HEK293T (cell line): ENCODE data around the gene SLAMF9.

Experiments used
- CTCF ChIA-PET: fragments of 350-600 bp; formaldehyde crosslinking; extraction: SDS; loops from one replicate; lab custom pipeline; 2021; ENCODE audit warnings: antibody characterized with exemption, inconsistent platforms; lab: Yijun Ruan, JAX
- POLR2A ChIA-PET: fragments of 350-600 bp; formaldehyde crosslinking; extraction: SDS; loops from one replicate; lab custom pipeline; 2020; ENCODE audit warnings: antibody characterized with exemption, inconsistent platforms; lab: Yijun Ruan, JAX
- DNase-seq: peaks from one replicate; pipeline ENCODE4 v3.0.0; 2012; ENCODE audit warnings: mixed read lengths; ENCODE audit errors: extremely low spot score
- ARNT ChIP-seq: fragments of 450-650 bp; IDR thresholded peaks from 2 replicates; pipeline ENCODE4 v1.6.1; 2017; ENCODE audit warnings: mild to moderate bottlenecking
- BHLHE40 ChIP-seq: fragments of 450-650 bp; IDR thresholded peaks from 2 replicates; pipeline ENCODE4 v1.6.1; 2016; ENCODE audit warnings: mild to moderate bottlenecking, moderate library complexity, borderline replicate concordance
- CTBP1 ChIP-seq: fragments of 450-650 bp; IDR thresholded peaks from 2 replicates; pipeline ENCODE4 v1.6.1; 2016; ENCODE audit warnings: borderline replicate concordance
- ELF4 ChIP-seq: fragments of 450-650 bp; IDR thresholded peaks from 2 replicates; pipeline ENCODE4 v1.6.1; 2017; ENCODE audit warnings: antibody characterized with exemption
- FOXA1 ChIP-seq: fragments of 450-650 bp; IDR thresholded peaks from 2 replicates; pipeline ENCODE4 v1.6.1; 2016; ENCODE audit warnings: mild to moderate bottlenecking
- FOXK2 ChIP-seq: fragments of 450-650 bp; IDR thresholded peaks from 2 replicates; pipeline ENCODE4 v1.6.1; 2016; ENCODE audit warnings: mild to moderate bottlenecking
- FOXM1 ChIP-seq: fragments of 450-650 bp; IDR thresholded peaks from 2 replicates; pipeline ENCODE4 v1.6.1; 2017; ENCODE audit warnings: mild to moderate bottlenecking, borderline replicate concordance
- HDGF ChIP-seq: fragments of 450-650 bp; IDR thresholded peaks from 2 replicates; pipeline ENCODE4 v1.6.1; 2017; ENCODE audit warnings: antibody characterized with exemption, borderline replicate concordance
- L3MBTL2 ChIP-seq: fragments of 450-650 bp; conservative IDR thresholded peaks from 2 replicates; pipeline ENCODE4 v1.6.1; 2016; ENCODE audit warnings: mild to moderate bottlenecking
- LEF1 ChIP-seq: fragments of 450-650 bp; IDR thresholded peaks from 2 replicates; pipeline ENCODE4 v1.6.1; 2017; ENCODE audit warnings: mild to moderate bottlenecking, borderline replicate concordance
- NFRKB ChIP-seq: fragments of 450-650 bp; IDR thresholded peaks from 2 replicates; pipeline ENCODE4 v1.6.1; 2016; ENCODE audit warnings: mild to moderate bottlenecking, moderate library complexity
- SP1 ChIP-seq: fragments of 450-650 bp; IDR thresholded peaks from 2 replicates; pipeline ENCODE4 v1.6.1; 2017
- SUZ12 ChIP-seq: fragments of 450-650 bp; IDR thresholded peaks from 2 replicates; pipeline ENCODE4 v1.6.1; 2016; ENCODE audit warnings: mild to moderate bottlenecking
- TARDBP ChIP-seq: fragments of 450-650 bp; IDR thresholded peaks from 2 replicates; pipeline ENCODE4 v1.6.1; 2016
- ZNF384 ChIP-seq: fragments of 450-650 bp; IDR thresholded peaks from 2 replicates; pipeline ENCODE4 v1.6.1; 2016
- TF ChIP-seq, protein P1 (sequence below): fragments of 450-650 bp; IDR thresholded peaks from 2 replicates; pipeline ENCODE4 v1.6.1; 2016

Gene SLAMF9

DNA sequence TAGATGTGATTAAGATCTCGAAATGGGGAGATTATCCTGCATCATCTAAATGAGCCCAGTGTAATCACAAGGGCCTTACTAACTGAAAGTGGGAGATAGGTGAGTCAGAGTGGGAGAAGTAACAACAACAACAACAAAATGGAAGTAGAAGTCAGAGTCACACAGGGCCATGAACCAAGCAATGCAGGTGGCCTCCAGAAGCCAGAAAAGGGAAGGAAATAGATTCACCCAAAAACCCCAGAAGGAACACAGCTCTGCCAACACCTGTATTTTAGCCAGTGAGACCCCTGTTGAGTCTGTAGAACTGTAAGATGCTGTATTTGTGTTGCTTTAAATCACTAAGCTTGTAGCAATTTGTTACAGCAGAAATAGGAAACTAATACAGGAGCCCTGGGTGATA, 32.8 kb downstream of the SLAMF9 start:
- TF ChIP-seq NFRKB (no peak), CTBP1 (no peak), ZNF384 (no peak), L3MBTL2 (no peak), FOXA1 (no peak), ARNT (no peak), TARDBP (no peak), ELF4 (no peak), FOXM1 (no peak), LEF1 (no peak), SP1 (no peak), SUZ12 (no peak), HDGF (no peak), FOXK2 (no peak), BHLHE40 (no peak)
- TF ChIP-seq, protein P1, sequence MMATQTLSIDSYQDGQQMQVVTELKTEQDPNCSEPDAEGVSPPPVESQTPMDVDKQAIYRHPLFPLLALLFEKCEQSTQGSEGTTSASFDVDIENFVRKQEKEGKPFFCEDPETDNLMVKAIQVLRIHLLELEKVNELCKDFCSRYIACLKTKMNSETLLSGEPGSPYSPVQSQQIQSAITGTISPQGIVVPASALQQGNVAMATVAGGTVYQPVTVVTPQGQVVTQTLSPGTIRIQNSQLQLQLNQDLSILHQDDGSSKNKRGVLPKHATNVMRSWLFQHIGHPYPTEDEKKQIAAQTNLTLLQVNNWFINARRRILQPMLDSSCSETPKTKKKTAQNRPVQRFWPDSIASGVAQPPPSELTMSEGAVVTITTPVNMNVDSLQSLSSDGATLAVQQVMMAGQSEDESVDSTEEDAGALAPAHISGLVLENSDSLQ: no peak
- DNase-seq: no peak
- ChIA-PET POLR2A (no interaction called here), CTCF (interaction anchor here (0.6 kb wide), 1 partner anchor 85 kb away, joined by 4 read pairs; no protein-coding TSS in a partner anchor)

DNA sequence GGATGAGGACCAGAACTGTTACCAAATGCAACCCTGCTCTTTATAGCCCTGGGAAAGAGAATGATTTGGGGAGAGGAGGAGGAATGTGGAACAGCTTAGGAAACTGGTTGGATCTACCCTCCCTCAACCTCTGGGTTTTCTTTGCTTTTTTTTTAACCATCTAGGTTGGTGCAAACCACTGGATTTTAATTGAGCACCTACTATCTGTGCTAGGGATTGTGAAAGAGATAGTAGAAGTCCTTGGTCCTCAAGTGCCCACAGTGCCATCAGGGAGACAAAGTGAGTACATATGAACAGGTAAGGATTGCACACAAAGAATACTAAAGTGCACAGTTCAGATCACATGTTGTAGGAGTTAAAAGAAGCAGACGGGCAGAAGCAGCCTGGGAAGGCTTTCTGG, 33.4 kb downstream of the SLAMF9 start:
- POLR2A ChIA-PET: no interaction called here
- CTCF ChIA-PET: no interaction called here
- DNase-seq: no peak
- TF ChIP-seq SUZ12 (no peak), ZNF384 (no peak), LEF1 (no peak), HDGF (no peak), SP1 (no peak), FOXA1 (no peak), CTBP1 (no peak), FOXM1 (no peak), BHLHE40 (no peak), FOXK2 (no peak), L3MBTL2 (no peak), ARNT (no peak), ELF4 (no peak), TARDBP (no peak), NFRKB (no peak)
- TF ChIP-seq, protein P1: no peak

DNA sequence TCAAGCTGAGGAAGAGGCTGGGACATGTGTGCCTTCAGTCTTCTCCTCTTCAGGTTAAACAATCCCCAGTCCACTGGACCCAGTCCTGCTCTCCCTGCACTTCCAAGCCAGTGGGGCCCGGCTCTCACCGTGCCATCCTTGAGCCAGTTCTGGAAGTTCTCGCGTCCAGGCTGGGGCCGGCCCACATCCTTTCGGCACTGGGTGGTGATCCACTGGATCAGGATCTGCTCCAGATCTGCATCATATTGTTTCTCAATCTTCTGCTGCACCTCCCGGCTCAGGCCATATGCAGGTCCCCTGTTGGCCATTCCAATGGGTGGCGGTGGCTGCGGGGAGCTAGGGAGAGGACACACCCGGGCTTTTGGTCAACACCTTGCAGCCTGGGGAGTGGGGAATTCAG, 33.8 kb downstream of the SLAMF9 start:
- no peak for DNase-seq
- ChIA-PET CTCF (no interaction called here), POLR2A (no interaction called here)
- TF ChIP-seq ARNT (no peak), BHLHE40 (no peak), SUZ12 (no peak), LEF1 (no peak), TARDBP (no peak), FOXK2 (no peak), NFRKB (no peak), HDGF (no peak), FOXM1 (no peak), SP1 (no peak), L3MBTL2 (no peak), ELF4 (no peak), FOXA1 (no peak), CTBP1 (no peak)
- TF ChIP-seq, protein P1: no peak

DNA sequence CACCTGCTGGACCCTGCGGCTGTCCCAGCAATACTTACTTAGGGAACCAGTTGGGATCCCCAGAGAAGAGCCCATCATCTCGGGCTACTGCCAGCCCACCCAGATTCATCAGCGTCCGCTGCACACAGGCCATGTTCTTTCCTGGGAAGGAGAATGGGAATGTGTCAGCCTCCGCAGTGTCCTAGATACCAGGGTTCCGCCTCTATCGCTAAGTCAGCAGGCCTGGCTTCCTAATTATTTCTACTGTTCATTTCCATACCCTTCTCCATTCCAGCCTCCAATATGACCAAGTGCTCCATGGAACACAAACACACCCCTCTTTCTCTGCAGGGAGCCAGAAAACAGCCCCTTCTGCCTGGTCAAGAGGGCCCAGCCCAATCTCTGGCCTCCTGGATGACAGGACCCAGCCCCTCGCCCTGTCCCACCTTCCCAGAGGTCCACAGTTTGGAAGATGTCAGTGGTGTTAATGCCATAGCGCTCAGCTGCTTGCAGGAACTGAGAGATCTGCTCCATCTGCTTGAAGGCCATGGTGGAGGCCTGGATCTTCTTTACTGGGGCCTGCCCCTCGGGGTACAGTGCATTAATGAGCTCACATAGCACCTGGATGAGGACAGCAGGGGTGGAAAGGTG, 34.7 kb downstream of the SLAMF9 start:
- no peak for DNase-seq
- TF ChIP-seq BHLHE40 (no peak), ELF4 (no peak), NFRKB (no peak), L3MBTL2 (no peak), CTBP1 (no peak), SP1 (no peak), TARDBP (no peak), FOXA1 (no peak), HDGF (no peak), ARNT (no peak), ZNF384 (no peak)
- TF ChIP-seq, protein P1: no peak
- ChIA-PET POLR2A (no interaction called here), CTCF (interaction anchor here (1.7 kb wide), 1 partner anchor 88 kb away, joined by 4 read pairs; no protein-coding TSS in a partner anchor)

DNA sequence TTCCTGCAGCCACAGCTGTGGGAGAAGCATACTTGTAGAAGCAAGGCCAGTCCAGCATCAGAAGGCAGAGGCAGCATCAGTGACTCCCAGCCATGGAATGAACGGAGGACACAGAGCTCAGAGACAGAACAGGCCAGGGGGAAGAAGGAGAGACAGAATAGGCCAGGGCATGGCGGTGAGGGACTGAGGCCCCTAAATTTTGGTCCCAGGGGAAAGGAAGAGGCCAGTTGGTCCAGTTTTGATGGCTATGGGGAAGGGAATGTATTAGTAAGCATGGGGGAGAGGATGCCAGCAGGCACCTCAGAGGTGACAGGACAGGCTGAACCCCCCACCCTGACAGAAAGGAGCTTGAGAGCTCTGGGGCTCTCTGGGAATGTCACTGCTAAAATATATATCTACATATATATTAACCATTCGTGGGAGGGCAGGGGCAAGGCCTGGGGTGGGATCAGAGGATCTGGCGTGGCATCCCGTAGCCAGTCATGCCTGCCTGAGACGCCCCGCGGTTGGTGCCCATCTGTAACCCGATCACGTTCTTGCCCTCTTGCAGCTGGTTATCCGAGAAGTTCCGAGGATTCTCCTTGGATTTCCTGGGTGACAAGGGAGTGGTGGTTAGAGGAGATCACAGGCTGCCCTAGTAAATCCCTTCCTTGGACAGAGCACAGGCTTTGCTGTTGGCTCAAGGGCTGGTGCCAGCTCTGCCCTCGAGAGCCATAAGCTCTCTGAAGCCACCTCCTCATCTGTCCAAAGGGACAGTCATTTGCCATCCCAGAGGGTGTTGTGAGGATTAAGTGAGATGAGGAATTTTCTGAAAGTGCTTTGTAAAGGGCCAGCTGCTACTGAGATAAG, 35.5 kb downstream of the SLAMF9 start:
- ChIA-PET POLR2A (no interaction called here), CTCF (interaction anchor here (1.7 kb wide), 1 partner anchor 89 kb away, joined by 4 read pairs; no protein-coding TSS in a partner anchor)
- DNase-seq: no peak
- TF ChIP-seq FOXA1 (no peak), ARNT (no peak), HDGF (no peak), LEF1 (no peak), FOXM1 (no peak), SUZ12 (no peak), L3MBTL2 (no peak), SP1 (no peak)
